HG03139 (cell line): ENCODE results near the gene NTN5.
A peak's percentile ranks its signal among the peaks of the same experiment; 100 is the strongest.
"Not testable (repeated sequence)": the region's sequence is repeated elsewhere in the genome, so short reads cannot be mapped to it uniquely, and the experiment has no call there.

ENCODE experiments used
- ATAC-seq: cut with Tn5 transposase; IDR thresholded peaks from one replicate; pipeline ENCODE4 v1.9.1; 2021; ENCODE audit not compliant: unreplicated experiment

Gene NTN5

GRCh38 chr19:48645620-48646000, 27.2 kb downstream of the NTN5 start:
- no peak for ATAC-seq

GRCh38 chr19:48644839-48645619, 27.8 kb downstream of the NTN5 start:
- no peak for ATAC-seq

DNA sequence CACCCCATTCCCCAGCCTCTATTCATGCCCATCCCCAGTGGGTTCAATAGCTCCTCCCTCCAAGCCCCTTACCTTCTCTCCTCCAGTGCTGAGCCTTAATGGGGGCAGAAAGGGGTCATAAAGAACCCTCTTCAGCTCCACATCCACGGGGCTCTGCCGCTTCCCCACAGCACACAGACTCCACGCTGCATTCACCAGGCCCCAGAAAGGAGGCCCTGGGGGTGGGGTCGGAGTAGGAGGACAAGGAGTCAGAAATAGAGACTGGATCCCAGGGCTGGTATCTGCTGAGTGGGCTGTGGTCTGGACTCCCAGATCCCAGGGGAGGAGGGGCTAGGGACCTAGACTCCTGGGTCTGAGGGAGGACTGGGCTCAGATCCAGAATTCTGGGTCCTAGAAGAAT, 28.5 kb downstream of the NTN5 start:
- ATAC-seq: no peak

DNA sequence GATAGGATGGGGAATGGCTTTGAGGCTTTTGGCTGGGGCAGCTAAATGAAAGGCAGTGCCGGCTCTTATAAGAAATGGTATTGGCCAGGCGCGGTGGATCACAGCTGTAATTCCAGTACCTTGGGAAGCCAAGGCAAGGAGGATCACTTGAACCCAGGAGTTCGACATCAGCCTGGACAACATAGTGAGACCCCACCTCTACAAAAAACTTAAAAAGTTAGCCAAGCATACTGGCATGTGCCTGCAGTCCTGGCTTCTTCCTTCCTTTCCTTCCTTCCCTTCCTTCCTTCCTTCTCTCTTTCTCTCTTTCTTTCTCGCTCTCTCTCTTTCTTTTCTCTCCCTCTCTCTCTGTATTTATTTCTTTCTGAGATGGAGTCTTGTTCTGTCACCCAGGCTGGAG, 30.0 kb downstream of the NTN5 start:
- no peak for ATAC-seq

GRCh38 chr19:48641850-48642249, 31.0 kb downstream of the NTN5 start:
- ATAC-seq: no peak

DNA sequence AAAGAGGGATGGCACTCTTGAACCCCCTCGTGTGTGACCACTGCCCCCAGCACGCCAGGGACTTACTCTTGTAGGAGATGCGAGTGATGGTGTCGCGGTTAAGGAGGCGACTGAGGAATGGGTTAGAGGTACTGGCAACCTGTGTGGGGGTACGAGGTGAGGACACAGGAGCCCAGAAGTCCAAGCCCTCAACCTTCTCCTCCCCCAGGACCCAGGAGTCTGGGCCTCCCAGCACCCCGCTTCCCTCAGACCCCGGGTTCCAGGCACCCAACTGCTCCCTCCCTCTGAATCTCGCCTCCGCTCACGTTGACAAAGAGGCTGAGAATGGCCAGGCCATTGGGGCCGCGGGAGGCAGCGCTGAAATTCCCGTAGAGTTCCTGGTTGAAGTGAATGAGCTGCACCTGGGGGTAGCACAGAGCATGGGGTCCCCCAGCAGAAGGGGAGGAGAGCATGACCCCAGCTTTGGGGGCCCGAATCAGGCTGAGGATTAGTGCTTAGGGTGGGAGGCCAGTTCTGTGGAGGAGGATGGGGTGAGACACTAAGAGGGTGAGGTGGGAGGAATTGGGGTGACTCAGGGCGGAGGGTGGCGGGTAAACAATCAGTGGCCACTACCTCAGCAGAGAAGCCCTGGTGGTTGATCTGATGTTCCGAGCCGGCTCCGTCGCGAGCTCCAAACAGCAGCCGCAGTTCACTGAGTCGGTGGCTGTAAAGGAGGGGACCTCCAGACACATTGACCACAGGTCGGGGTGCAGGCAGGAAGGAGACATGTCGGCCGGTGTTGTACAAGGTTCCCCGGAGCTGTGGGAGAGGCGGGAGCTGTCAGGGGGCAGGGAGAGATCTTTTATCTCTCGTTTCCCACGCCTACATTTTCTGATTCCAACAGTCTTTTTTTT, 33.1 kb downstream of the NTN5 start:
- ATAC-seq: no peak

- ATAC-seq: no peak
Observed at GRCh38 chr19:48638831-48639381, 33.9 kb downstream of the NTN5 start.

DNA sequence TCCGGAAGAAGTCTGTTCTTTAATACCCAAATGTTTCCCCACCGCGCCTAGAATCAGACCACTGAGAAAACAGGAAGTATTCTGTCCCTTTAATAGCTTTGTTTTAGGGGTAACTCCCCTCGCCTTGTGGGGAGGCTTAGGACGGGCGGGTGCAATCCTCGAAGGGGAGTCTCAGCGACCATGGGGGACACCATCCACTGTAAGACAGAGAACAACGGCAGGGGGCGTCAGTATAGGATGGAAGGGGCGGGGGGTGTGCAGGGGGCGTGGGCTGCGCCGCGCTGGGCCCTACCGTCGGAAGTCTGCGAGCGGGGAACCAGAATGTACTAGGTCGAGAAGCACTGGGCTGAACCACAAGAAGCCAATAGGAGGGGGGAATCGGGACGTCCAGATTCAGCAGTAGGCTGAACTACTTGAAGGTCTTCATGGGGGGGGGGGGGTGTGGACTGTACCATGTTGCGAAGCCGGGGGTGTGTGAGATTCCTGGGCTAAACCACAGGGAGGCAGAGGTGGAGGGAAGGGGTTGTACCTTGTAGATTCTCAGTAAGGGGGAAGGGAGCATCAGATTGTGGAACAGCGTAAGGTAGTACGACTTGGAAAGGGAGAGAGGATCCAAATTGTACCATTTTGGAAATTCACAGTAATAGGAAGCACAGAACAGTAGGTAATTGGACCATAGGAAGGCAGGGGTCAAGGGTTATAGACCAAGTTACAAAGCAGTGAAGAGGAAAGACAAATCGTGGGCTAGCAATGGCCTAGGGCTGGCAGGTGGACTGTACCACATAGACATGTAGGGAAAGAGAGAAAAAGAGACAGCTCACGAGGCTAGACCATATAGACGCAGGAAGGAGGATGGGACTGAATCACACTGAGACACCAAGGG, 34.6 kb downstream of the NTN5 start:
- ATAC-seq: peak; percentile 17

DNA sequence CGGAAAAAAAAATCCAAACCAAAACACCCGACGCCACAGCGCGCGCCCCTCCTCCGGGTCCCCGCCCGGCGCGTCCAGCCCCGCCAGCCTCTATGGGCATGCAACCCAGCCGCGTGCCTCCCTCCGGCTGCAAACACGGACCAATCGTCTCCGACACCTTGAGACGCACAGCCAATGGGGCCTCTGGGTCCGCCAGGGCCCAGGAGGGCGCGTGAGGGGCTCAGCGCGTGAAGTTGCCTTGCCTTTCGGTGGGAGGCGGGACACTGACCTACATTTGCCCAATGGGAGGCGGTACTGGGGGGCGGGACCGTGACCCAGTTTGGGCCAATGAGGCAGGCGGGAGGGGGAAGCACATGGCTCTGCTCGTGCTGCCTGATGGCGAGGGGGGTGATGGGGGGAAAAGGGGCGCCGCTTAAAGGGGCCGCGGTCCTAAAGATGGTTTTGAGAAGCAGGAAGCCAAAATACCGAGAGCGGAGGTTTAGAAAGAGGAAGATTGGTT, 35.3 kb downstream of the NTN5 start:
- peak; percentile 48 for ATAC-seq

GRCh38 chr19:48636859-48637448, 35.9 kb downstream of the NTN5 start, which contains the start of gene DBP:
Gene DBP, minus strand, starts transcription at chr19:48637379. Its CDS starts 385 bp downstream, at chr19:48636994.
- no peak for ATAC-seq

DNA sequence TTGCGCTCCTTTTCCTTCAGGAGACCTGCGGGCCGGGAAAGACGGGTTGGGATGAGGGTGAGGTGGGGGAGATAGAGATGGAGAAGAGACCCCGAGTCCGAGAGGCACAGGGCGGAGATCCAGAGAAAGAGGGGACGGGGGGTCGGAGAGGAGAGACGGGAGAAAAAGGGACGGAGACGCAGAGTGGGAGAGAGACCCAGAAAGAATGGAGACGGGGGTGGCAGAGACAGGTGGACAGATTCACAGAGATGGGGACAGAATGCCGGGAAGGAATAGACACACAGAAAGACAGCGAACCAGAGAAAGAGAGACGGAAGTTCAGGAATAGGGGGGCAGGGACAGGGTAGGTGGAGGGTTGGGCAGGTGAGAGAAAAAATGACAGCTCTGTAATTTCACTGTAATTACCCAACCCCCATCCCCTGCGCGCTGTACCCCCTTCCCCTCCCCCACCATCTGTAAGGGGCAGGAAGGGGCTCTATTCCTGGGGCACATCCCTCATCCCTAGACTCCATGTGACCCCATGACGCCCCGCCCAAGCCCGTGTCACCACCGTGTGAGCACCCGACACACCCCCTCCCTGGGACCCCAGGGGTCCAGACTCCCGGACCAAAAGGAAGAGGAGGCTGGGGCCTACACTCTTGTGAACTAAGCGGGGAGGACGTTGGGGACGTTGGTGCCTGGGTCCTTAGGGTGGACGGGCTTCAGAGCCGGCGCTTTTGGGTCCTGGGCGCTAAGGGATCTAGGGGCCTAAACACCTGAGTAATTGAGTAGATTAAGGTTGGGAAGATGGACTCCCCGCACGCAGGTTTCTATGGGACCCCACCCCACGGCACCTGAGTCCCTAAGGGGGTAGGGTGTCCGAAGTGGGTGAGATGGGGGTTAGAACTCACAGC, 36.6 kb downstream of the NTN5 start:
- ATAC-seq: no peak

DNA sequence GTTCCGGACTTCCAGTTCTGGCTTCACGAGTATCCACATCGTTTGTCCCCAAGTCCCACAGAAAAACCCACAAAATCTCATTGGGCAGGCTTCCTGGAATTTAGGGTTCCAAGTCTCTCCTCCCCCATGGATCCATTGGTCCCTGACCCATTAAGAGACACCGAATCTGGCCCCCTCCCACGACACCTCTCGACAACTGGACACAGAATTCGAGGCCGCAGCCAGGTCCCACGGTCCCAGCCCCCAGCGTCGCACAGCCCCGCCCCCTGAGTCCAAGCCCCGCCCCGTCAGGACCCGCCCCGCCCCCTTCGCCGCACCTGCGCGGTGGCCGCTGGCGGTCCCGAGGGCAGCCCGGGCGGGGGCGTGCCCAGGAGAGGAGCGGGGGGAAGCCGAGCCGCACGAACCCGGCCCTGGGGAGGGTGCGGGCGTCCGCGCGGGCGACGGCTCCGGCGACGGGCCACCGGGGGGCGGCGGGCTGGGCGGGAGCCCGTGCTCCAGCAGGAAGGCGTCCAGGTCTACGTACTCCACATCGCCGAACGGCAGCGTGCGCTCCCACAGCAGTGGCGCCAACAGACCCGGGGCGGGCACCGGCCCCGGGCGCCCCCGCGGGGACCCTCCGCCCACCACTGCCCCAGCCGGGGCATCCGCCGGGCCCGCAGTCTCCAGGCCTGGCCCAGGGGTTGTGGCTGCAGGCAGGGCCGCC, 37.4 kb downstream of the NTN5 start:
- no peak for ATAC-seq

DNA sequence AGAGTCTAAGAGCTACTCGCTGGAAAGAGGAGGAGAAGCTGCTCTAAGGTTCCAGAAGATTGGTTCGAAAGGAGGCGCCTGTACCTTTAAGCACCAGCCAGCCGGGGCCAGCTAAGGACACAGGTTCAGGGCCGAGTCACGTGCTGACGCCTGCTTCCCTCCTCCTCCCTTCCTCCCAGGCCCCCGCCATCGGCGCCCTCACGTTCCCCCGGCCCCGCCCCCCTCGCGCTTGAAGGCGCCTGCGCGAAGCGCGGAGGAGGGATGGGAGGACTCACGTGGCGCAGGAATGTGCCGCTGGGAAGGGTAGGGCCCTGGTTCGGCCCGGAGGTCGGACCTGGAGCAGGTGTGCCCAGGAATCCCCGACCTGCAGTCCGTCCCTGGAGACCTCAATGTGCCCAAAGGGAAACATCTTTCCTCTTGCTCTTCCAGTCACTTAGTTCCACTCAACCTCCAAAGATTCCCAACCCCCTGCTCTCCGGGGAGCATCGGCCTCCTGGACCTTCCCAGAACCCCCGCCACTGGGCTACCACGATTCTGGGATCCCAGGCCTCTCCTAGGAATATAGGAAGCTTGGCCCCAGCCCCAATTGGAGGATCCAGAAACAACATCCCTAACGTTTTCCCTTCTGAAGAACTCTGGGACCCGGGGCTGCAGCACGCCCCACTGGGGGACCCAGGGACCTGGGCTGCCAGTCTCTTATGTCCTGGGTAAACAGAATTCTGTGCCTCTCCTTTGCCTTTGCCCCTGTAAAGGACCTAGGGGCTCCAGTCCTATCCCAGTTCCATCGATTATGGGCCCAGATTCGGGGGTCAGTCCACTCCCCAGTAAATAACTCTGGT, 38.2 kb downstream of the NTN5 start:
- ATAC-seq: peak; percentile 39

DNA sequence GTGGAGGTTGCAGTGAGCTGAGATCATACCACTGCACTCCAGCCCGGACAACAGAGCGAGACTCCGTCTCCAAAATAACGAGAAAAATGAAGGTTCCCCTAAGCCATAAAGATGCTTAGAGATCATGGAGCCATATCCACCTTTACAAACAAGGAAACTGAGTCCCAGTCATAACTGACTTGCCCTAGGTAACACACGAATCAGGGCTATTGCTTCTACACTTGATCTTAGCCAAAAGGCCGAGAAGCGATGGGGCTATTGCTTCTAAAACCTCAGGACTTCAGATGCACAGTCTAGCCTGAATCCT, 38.8 kb downstream of the NTN5 start:
- no peak for ATAC-seq

DNA sequence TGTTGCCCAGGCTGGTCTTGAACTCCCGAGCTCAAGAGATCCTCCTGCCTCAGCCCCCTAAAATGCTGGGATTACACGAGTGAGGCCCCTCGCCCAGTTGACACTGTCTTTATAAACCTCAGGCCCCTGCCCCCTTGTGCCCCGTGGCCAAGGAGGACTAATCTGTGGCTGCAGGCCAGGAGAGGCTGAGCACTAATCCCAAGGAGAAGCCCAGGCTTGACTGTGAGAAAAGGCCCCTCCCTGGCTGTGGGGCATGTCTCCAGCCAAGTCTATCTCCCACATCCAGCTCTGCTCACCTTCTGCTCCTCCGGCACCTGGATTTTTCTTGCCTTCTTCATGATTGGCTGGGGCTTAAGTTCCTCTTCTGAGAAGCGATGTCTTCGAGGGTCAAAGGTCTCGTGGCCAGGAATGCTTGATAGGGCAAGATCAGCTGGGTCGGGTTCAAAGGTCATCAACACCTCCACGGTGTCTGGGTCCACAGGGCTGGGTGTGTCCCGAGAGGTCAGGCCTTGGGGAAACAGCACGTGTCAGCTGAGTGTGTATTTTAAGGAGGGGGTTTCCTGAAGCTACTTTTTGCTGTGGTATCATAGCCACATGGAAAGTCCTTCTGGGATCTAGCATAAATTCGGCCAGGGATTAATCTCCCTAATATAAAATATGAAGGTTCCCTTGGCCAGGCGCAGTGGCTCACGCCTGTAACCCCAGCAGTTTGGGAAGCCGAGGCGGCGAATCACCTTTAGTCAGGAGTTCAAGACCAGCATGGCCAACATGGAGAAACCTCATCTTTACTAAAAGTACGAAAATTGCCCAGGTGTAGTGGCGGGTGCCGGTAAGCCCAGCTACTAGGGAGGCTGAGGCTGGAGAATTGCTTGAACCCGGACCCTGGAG, 39.4 kb downstream of the NTN5 start:
- no peak for ATAC-seq

DNA sequence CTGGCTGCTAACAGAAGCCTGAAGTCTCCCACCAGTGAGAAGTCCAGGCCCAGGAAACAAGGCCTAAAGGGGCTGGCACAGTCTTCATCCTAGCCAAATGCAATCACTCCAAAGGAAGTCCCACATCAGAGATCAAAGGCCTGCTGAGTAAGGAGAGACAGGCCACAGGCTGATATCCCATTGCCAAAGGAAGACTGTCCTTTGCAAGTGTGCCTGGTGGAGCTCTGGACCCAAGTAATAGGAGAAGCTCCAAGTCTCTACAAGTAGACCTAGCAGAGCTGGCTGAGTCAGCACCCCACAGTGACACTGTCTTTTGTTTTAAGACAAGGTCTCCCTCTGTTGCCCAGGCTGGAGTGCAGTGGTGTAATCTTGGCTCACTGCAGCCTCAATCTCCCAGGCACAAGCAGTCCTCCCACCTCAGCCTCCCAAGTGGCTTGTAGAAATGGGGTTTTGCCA, 40.1 kb downstream of the NTN5 start:
- no peak for ATAC-seq

DNA sequence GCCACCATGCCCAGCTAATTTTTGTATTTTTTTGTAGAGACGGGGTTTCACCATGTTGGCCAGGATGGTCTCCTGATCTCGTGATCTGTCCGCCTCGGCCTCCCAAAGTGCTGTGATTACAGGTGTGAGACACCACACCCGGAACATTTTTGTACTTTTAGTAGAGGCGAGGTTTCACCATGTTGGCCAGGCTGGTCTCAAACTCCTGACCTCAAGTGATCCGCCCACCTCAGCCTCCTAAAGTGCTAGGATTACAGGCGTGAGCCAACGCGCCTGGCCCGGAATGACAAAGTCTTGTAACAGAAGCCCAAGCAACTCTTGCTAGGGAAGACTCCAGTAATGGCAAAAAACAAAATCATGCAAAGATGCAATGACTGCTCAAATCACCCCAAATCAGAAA, 40.5 kb downstream of the NTN5 start:
- ATAC-seq: not testable (repeated sequence)
